HEK293T (cell line): ENCODE results near the gene NUDT15.
"Not testable (repeated sequence)": the region's sequence is repeated elsewhere in the genome, so short reads cannot be mapped to it uniquely, and the experiment has no call there.

ENCODE experiments used
- CTCF ChIA-PET: fragments of 350-600 bp; formaldehyde crosslinking; extraction: SDS; loops from one replicate; lab custom pipeline; 2021; ENCODE audit warnings: antibody characterized with exemption, inconsistent platforms; lab: Yijun Ruan, JAX
- POLR2A ChIA-PET: fragments of 350-600 bp; formaldehyde crosslinking; extraction: SDS; loops from one replicate; lab custom pipeline; 2020; ENCODE audit warnings: antibody characterized with exemption, inconsistent platforms; lab: Yijun Ruan, JAX
- DNase-seq: peaks from one replicate; pipeline ENCODE4 v3.0.0; 2012; ENCODE audit warnings: mixed read lengths; ENCODE audit errors: extremely low spot score
- ARNT ChIP-seq: fragments of 450-650 bp; IDR thresholded peaks from 2 replicates; pipeline ENCODE4 v1.6.1; 2017; ENCODE audit warnings: mild to moderate bottlenecking
- BHLHE40 ChIP-seq: fragments of 450-650 bp; IDR thresholded peaks from 2 replicates; pipeline ENCODE4 v1.6.1; 2016; ENCODE audit warnings: mild to moderate bottlenecking, moderate library complexity, borderline replicate concordance
- CTBP1 ChIP-seq: fragments of 450-650 bp; IDR thresholded peaks from 2 replicates; pipeline ENCODE4 v1.6.1; 2016; ENCODE audit warnings: borderline replicate concordance
- ELF4 ChIP-seq: fragments of 450-650 bp; IDR thresholded peaks from 2 replicates; pipeline ENCODE4 v1.6.1; 2017; ENCODE audit warnings: antibody characterized with exemption
- FOXA1 ChIP-seq: fragments of 450-650 bp; IDR thresholded peaks from 2 replicates; pipeline ENCODE4 v1.6.1; 2016; ENCODE audit warnings: mild to moderate bottlenecking
- FOXK2 ChIP-seq: fragments of 450-650 bp; IDR thresholded peaks from 2 replicates; pipeline ENCODE4 v1.6.1; 2016; ENCODE audit warnings: mild to moderate bottlenecking
- FOXM1 ChIP-seq: fragments of 450-650 bp; IDR thresholded peaks from 2 replicates; pipeline ENCODE4 v1.6.1; 2017; ENCODE audit warnings: mild to moderate bottlenecking, borderline replicate concordance
- HDGF ChIP-seq: fragments of 450-650 bp; IDR thresholded peaks from 2 replicates; pipeline ENCODE4 v1.6.1; 2017; ENCODE audit warnings: antibody characterized with exemption, borderline replicate concordance
- L3MBTL2 ChIP-seq: fragments of 450-650 bp; conservative IDR thresholded peaks from 2 replicates; pipeline ENCODE4 v1.6.1; 2016; ENCODE audit warnings: mild to moderate bottlenecking
- LEF1 ChIP-seq: fragments of 450-650 bp; IDR thresholded peaks from 2 replicates; pipeline ENCODE4 v1.6.1; 2017; ENCODE audit warnings: mild to moderate bottlenecking, borderline replicate concordance
- NFRKB ChIP-seq: fragments of 450-650 bp; IDR thresholded peaks from 2 replicates; pipeline ENCODE4 v1.6.1; 2016; ENCODE audit warnings: mild to moderate bottlenecking, moderate library complexity
- SP1 ChIP-seq: fragments of 450-650 bp; IDR thresholded peaks from 2 replicates; pipeline ENCODE4 v1.6.1; 2017
- SUZ12 ChIP-seq: fragments of 450-650 bp; IDR thresholded peaks from 2 replicates; pipeline ENCODE4 v1.6.1; 2016; ENCODE audit warnings: mild to moderate bottlenecking
- TARDBP ChIP-seq: fragments of 450-650 bp; IDR thresholded peaks from 2 replicates; pipeline ENCODE4 v1.6.1; 2016
- ZNF384 ChIP-seq: fragments of 450-650 bp; IDR thresholded peaks from 2 replicates; pipeline ENCODE4 v1.6.1; 2016
- TF ChIP-seq, protein P1 (sequence below): fragments of 450-650 bp; IDR thresholded peaks from 2 replicates; pipeline ENCODE4 v1.6.1; 2016

NUDT15 gene

DNA sequence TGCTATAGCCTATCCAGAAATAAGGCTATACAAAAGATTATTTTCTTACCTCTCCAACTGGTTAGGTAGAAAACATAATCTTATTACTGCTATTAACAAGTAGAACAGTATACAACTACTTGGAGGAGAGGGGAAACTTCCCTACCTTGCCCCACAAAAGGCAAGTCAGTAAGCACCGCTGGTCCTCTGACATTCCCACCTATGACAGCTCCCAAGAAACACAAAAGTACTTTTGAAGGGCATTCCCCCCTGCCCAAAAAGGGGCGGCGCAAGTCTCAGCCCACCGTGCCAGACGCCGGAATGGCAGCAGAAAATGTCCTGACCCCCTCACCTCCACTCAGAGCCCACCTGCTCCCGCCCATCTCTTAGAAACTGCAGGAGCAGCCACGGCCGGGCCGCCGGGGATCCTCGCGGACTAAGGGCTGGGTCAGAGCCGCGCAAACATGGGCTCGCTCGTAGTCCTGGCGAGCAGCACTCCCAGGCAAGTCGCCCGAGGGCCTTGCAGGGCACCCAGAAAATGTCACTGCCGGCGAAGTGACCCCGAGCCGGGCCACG is 36.9 kb upstream of the NUDT15 start:
- no peak for TF ChIP-seq ARNT
- TF ChIP-seq HDGF: no peak
- TF ChIP-seq ZNF384: no peak
- DNase-seq: peak; percentile 25
- POLR2A ChIA-PET: interaction anchor here (0.8 to 2.5 kb wide), 3 partner anchors 12 to 36 kb away, joined by 3 to 14 read pairs (median 3); partner anchors contain the start of gene NUDT15
- CTCF ChIA-PET: no interaction called here

DNA sequence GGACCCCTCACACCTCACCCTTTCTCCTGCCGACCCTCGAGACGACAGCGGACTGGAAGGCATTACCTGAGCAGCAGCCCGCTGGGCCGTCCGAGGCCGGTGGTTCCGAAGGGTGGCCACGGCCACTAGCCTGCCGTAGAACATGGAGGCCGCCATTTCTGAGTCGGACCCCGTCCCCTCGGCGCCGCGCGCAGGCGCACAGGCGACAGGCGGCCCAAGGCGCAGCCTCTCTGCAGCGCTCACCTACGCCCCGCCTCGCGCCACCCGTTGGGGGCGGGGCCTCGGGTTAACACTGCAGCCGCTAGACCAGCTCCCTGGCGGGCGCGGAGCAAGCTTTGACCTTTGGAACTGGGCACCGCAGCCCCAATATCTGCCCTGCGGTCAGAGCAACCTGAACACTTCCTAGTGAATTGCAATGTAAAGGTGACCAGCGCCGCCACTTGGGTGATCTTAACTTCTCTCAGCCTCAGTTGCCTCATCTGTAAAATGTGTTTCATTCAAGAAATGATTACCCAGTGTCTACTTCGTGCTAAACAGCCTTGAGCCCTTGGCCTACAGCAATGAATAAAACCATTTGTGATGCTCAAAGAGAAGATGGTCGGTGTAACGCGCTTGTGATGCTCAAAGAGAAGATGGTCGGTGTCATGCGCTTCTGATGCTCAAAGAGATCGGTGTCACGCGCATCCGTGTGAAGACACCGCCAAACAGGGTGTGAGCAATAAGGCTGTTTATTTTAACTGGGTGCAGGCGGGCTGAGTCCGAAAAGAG is 36.2 kb upstream of the NUDT15 start, which contains the start of gene SUCLA2:
Gene SUCLA2 (minus strand): TSS at position 160 of the 768 bp plus-strand sequence. CDS start 4 bp downstream, at position 156.
- TF ChIP-seq LEF1 (no peak), SUZ12 (no peak), HDGF (no peak), FOXM1 (no peak), FOXA1 (no peak), ZNF384 (no peak), L3MBTL2 (no peak), BHLHE40 (no peak), TARDBP (no peak), ELF4 (no peak; the same call in 1 of the 2 replicates)
- ChIA-PET POLR2A (interaction anchor here (0.8 to 2.5 kb wide), 3 partner anchors 11 to 36 kb away, joined by 3 to 14 read pairs (median 3); partner anchors contain the start of gene NUDT15), CTCF (no interaction called here)
- DNase-seq: peak; percentile 99

DNA sequence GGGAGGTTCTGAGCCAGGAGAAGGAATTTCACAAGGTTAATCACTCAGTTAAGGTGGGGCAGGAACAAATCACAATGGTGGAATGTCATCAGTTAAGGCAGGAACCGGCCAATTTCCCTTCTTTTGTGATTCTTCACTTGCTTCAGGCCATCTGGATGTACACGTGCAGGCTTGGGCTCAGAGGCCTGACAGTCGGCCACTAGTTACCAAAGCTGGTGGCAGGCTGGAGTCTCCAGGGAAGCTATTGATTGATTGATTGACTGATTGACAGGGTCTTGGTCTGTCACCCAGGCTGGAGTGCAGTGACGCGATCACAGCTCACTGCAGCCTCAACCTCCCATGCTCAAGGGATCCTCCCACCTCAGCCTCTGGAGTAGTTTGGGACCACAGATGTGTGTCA is 35.5 kb upstream of the NUDT15 start:
- DNase-seq, CTCF ChIA-PET: not testable (repeated sequence)
- POLR2A ChIA-PET: interaction anchor here (2.5 kb wide), 1 partner anchor 35 kb away, joined by 14 read pairs; the partner anchor contains the start of gene NUDT15
- TF ChIP-seq, protein P1, sequence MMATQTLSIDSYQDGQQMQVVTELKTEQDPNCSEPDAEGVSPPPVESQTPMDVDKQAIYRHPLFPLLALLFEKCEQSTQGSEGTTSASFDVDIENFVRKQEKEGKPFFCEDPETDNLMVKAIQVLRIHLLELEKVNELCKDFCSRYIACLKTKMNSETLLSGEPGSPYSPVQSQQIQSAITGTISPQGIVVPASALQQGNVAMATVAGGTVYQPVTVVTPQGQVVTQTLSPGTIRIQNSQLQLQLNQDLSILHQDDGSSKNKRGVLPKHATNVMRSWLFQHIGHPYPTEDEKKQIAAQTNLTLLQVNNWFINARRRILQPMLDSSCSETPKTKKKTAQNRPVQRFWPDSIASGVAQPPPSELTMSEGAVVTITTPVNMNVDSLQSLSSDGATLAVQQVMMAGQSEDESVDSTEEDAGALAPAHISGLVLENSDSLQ: peak; percentile 88
- TF ChIP-seq L3MBTL2: 0 out of 2 replicates have a peak, but pooled peaks have one; percentile 9

DNA sequence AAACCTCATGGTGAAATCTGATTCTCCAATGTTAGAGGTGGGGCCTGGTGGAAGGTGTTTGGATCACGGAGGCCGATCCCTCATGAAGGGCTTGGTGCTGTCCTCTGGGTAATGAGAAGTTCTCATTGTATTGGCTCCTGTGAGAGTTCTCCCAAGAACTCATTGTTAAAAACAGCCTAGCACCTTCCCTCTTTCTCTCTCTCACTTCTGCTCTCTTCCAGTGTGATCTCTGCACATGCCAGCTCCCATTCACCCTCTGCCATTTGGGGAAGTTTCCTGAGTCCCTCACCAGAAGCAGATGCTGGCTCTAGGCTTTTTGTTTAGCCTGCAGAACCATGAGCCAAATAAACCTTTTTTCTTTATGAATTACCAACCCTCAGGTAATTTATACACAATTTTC is 33.3 kb upstream of the NUDT15 start:
- POLR2A ChIA-PET: no interaction called here
- DNase-seq: no peak

DNA sequence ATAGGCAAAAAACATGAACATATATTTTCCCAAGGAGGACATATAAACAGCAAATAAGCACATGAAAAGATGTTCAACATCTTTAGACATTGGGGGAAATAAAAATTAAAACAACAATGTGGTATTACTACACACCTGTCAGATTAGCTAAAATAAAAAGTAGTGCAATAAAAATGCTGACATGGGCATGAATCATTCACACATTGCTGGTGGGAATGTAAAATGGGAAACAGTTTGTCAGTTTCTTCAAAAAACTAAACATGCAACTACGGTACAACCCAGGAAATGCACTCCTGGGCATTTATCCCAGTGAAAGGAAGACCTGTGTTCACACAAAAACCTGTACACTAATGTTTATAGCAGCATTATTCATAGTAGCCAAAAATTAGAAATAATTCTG is 31.1 kb upstream of the NUDT15 start:
- ChIA-PET CTCF (no interaction called here), POLR2A (interaction anchor here (1.2 kb wide), 1 partner anchor 32 kb away, joined by 6 read pairs; the partner anchor contains the start of gene NUDT15)

More for the DNA sequence above, 33.3 kb upstream of the NUDT15 start:
- CTCF ChIA-PET: no interaction called here
- TF ChIP-seq LEF1 (no peak), FOXK2 (no peak), TARDBP (no peak), ELF4 (no peak), ARNT (no peak), FOXA1 (no peak), SUZ12 (no peak), SP1 (no peak), CTBP1 (no peak), HDGF (no peak), FOXM1 (no peak), ZNF384 (no peak), NFRKB (no peak), BHLHE40 (no peak), L3MBTL2 (no peak)
- TF ChIP-seq, protein P1: no peak

More for the DNA sequence above, 31.1 kb upstream of the NUDT15 start:
- TF ChIP-seq ELF4: no peak
- TF ChIP-seq NFRKB: no peak
- TF ChIP-seq SP1: no peak
- TF ChIP-seq, protein P1: no peak
- no peak for TF ChIP-seq L3MBTL2
- TF ChIP-seq FOXM1: no peak
- no peak for TF ChIP-seq FOXK2
- no peak for TF ChIP-seq FOXA1
- TF ChIP-seq TARDBP: no peak
- TF ChIP-seq ARNT: no peak
- TF ChIP-seq LEF1: no peak
- no peak for TF ChIP-seq BHLHE40
- TF ChIP-seq HDGF: no peak
- no peak for TF ChIP-seq SUZ12
- TF ChIP-seq CTBP1: no peak
- TF ChIP-seq ZNF384: no peak
- no peak for DNase-seq
